ENCODE data around the gene BBS4.

BBS4 gene

GRCh38 chr15:72758182-72758581 is 72.2 kb downstream of the BBS4 start:
- in situ Hi-C loops (cut with MboI; ENCODE audit: low sequenced_read_pairs), result no loop called here

GRCh38 chr15:72760590-72761260 is 74.7 kb downstream of the BBS4 start:
- in situ Hi-C loops (cut with MboI; ENCODE audit: low sequenced_read_pairs), result no loop called here

- in situ Hi-C loops (cut with MboI; ENCODE audit: low sequenced_read_pairs), result no loop called here
These were observed 78.6 kb downstream of the BBS4 start for GRCh38 chr15:72764656-72765055.

- in situ Hi-C loops (cut with MboI; ENCODE audit: low sequenced_read_pairs), result no loop called here
These were observed 80.0 kb downstream of the BBS4 start for GRCh38 chr15:72766025-72766424.

- in situ Hi-C loops (cut with MboI; ENCODE audit: low sequenced_read_pairs), result no loop called here
These were observed 80.8 kb downstream of the BBS4 start for GRCh38 chr15:72766780-72767179.

GRCh38 chr15:72770673-72771328 is 84.8 kb downstream of the BBS4 start:
- in situ Hi-C loops (cut with MboI; ENCODE audit: low sequenced_read_pairs), result no loop called here

- in situ Hi-C loops (cut with MboI; ENCODE audit: low sequenced_read_pairs), result no loop called here
These were observed 85.3 kb downstream of the BBS4 start for GRCh38 chr15:72771329-72771725.

GRCh38 chr15:72774696-72775383 is 88.8 kb downstream of the BBS4 start:
- in situ Hi-C loops (cut with MboI; ENCODE audit: low sequenced_read_pairs), result no loop called here

GRCh38 chr15:72778796-72779195 is 92.8 kb downstream of the BBS4 start:
- in situ Hi-C loops (cut with MboI; ENCODE audit: low sequenced_read_pairs), result no loop called here

GRCh38 chr15:72781631-72782030 is 95.6 kb downstream of the BBS4 start:
- in situ Hi-C loops (cut with MboI; ENCODE audit: low sequenced_read_pairs), result no loop called here

- in situ Hi-C loops (cut with MboI; ENCODE audit: low sequenced_read_pairs), result no loop called here
These were observed 96.4 kb downstream of the BBS4 start for GRCh38 chr15:72782274-72783003.

GRCh38 chr15:72783004-72783639 is 97.1 kb downstream of the BBS4 start:
- in situ Hi-C loops (cut with MboI; ENCODE audit: low sequenced_read_pairs), result no loop called here

GRCh38 chr15:72783640-72784455 is 97.8 kb downstream of the BBS4 start, which contains the start of gene ADPGK:
Gene ADPGK (minus strand): TSS chr15:72783758. CDS start chr15:72783691, 67 bp downstream.
- in situ Hi-C loops (cut with MboI; ENCODE audit: low sequenced_read_pairs), result no loop called here

GRCh38 chr15:72784456-72784876 is 98.5 kb downstream of the BBS4 start:
- in situ Hi-C loops (cut with MboI; ENCODE audit: low sequenced_read_pairs), result no loop called here

GRCh38 chr15:72785432-72785831 is 99.4 kb downstream of the BBS4 start:
- in situ Hi-C loops (cut with MboI; ENCODE audit: low sequenced_read_pairs), result no loop called here

GRCh38 chr15:72785841-72786240 is 99.8 kb downstream of the BBS4 start:
- in situ Hi-C loops (cut with MboI; ENCODE audit: low sequenced_read_pairs), result no loop called here

GRCh38 chr15:72786242-72786641 is 100.2 kb downstream of the BBS4 start:
- in situ Hi-C loops (cut with MboI; ENCODE audit: low sequenced_read_pairs), result no loop called here

- in situ Hi-C loops (cut with MboI; ENCODE audit: low sequenced_read_pairs), result no loop called here
These were observed 100.8 kb downstream of the BBS4 start for GRCh38 chr15:72786676-72787345.

- in situ Hi-C loops (cut with MboI; ENCODE audit: low sequenced_read_pairs), result no loop called here
These were observed 101.5 kb downstream of the BBS4 start for GRCh38 chr15:72787526-72787925.

All from hTERT RPE-1 (cell line).